Brain microvascular endothelial cell (primary cell): ENCODE results near the gene PFN1.

ENCODE experiments used
- DNase-seq: peaks from one replicate; pipeline ENCODE4 v3.0.0-alpha.2; 2020
- H3K27ac ChIP-seq: fragments of 250-450 bp; sonication (Bioruptor Pico); 2 replicates; pipeline ENCODE4 v1.5.1; 2020; ENCODE audit warnings: mild to moderate bottlenecking, moderate library complexity
- H3K27me3 ChIP-seq: fragments of 250-450 bp; sonication (Bioruptor Pico); replicated peaks from 2 replicates; pipeline ENCODE4 v1.5.1; 2020; ENCODE audit warnings: mild to moderate bottlenecking
- H3K36me3 ChIP-seq: fragments of 250-450 bp; sonication (Bioruptor Pico); replicated peaks from 2 replicates; pipeline ENCODE4 v1.5.1; 2020; ENCODE audit warnings: mild to moderate bottlenecking
- H3K4me3 ChIP-seq: 2 replicates; pipeline ENCODE4 v1.5.1; 2011; ENCODE audit warnings: low read depth, mild to moderate bottlenecking, control low read depth, low read length, moderate library complexity
- in situ Hi-C: cut with HindIII; loops from 2 replicates; pipeline ENCODE4 v1.10.0; 2017; ENCODE audit warnings: low sequenced_read_pairs, low pct_ligation_motif_present
- TF ChIP-seq, protein P1 (sequence below): IDR thresholded peaks from 2 replicates; pipeline ENCODE4 v1.5.1; 2011; ENCODE audit warnings: low read depth, mild to moderate bottlenecking, moderate library complexity, low read length, control low read depth, inconsistent platforms; ENCODE audit errors: missing control alignments

PFN1 gene

DNA sequence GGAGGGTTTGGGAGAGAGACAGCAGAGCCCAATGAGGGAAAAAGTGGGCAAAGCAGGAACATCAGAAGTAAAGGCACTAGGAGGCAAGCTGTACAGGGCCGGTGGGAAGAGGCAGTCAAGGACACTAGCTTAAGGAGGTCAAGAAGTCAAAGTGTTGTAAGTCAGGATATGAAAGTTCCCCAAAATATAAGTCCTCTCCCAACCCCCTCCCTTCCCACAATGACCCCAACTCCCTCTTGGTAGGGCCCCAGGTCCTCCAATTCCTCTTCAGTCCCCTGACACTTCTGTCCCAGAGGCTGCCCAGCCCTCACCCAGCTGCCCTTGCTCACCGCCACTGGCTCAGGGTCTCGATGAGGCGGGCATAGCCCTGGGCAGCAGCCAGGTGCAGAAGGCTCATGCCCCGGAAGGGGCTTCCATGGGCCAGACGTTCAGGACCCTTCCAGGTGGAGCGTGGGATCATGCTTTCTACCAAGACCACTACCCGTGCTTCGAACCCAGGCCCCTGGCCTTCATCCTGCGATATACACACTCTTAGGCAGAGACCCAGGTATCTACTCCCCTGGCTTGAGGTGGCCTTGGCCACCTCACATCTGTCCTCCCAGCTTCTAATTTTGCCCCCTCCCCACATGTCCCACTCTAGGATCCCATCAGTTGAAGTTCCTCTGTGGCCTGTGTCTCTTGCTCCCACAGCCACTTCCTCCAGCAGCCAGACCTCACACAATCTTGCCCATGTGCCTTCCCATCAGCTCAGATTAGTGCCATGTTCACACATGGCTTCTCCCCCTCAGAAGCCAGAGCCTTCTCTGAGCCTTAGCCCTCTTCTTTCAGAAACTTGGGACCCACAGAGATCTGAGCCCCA lies 25.2 kb upstream of the PFN1 start:
- Histone ChIP-seq H3K36me3 (peaks cover 47% of the 10 kb centered on the region), H3K4me3 (no peak overlapping the region), H3K27me3 (no peaks in the 10 kb centered on the region), H3K27ac (no peak overlapping the region)
- no peak for DNase-seq
- TF ChIP-seq, protein P1, sequence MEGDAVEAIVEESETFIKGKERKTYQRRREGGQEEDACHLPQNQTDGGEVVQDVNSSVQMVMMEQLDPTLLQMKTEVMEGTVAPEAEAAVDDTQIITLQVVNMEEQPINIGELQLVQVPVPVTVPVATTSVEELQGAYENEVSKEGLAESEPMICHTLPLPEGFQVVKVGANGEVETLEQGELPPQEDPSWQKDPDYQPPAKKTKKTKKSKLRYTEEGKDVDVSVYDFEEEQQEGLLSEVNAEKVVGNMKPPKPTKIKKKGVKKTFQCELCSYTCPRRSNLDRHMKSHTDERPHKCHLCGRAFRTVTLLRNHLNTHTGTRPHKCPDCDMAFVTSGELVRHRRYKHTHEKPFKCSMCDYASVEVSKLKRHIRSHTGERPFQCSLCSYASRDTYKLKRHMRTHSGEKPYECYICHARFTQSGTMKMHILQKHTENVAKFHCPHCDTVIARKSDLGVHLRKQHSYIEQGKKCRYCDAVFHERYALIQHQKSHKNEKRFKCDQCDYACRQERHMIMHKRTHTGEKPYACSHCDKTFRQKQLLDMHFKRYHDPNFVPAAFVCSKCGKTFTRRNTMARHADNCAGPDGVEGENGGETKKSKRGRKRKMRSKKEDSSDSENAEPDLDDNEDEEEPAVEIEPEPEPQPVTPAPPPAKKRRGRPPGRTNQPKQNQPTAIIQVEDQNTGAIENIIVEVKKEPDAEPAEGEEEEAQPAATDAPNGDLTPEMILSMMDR, result no peak
- in situ Hi-C loops, result no loop called here

DNA sequence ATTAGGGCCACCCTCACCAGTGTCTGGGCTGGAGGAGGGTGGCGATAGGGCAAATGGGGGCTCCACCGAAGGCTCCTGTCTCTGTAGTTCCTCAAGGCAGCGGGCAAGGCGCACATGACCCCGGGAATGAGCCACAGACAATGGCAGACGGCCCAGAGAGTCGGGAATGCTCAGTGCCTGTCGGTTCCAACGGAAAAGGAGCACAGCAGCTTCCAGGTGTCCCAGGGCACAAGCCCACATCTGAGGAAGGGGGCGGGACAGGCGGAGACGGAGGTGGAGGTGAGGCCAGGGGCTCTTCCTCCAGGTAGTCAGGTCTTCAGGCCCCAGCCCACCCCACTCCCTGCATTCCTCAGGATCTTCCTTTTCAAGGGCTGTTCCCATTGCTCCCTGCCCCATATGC lies 24.4 kb upstream of the PFN1 start:
- TF ChIP-seq, protein P1, result no peak
- no peak overlapping the region for H3K4me3 ChIP-seq
- H3K27ac ChIP-seq, result no peak overlapping the region
- in situ Hi-C loops, result no loop called here
- H3K27me3 ChIP-seq, result no peaks in the 10 kb centered on the region
- peaks cover 41% of the 10 kb centered on the region for H3K36me3 ChIP-seq
- DNase-seq, result no peak

DNA sequence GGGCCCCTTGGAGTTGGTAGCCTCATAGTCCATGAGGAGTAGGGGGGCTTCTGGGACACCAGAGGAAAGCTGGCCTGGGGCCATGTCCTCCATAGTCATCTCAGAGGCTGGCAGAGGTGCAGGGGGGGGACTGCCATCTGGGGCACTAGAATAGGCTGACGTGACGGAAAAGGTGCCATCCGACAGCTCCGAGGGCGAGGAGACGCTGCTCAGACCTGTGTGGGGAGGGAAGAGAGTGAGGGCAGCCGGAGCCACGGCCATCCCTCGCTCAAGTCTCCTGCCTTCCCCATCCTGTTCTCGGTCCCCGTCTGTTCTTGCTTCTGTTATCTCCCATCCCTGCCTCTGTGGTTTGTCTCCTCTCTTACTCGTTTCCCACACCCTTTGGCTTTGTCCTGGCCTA lies 24.0 kb upstream of the PFN1 start:
- TF ChIP-seq, protein P1, result no peak
- no peak for DNase-seq
- no peaks in the 10 kb centered on the region for H3K27me3 ChIP-seq
- H3K36me3 ChIP-seq, result peaks cover 37% of the 10 kb centered on the region
- in situ Hi-C loops, result no loop called here
- H3K27ac ChIP-seq, result no peak overlapping the region
- no peak overlapping the region for H3K4me3 ChIP-seq

DNA sequence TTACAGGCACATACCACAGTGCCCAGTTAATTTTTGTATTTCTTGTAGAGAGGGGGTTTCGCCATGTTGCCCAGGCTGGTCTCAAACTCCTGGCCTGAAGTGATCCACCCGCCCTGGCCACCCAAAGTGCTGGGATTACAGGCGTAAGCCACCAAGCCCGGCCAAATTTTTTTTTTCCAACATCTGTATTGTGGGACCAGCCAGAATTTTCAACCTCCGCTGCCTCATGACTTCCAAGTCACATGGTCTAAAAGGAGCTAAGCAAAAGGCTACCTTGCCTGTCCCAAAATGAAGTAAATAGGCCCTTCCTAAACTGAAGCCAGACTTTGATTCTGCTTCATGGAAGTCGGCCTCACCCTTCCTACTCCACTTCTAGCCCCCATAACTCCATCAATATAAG lies 23.5 kb upstream of the PFN1 start:
- TF ChIP-seq, protein P1, result no peak
- in situ Hi-C loops, result no loop called here
- no peaks in the 10 kb centered on the region for H3K27me3 ChIP-seq
- H3K27ac ChIP-seq, result no peak overlapping the region
- H3K36me3 ChIP-seq, result peaks cover 32% of the 10 kb centered on the region
- no peak overlapping the region for H3K4me3 ChIP-seq
- DNase-seq, result no peak

DNA sequence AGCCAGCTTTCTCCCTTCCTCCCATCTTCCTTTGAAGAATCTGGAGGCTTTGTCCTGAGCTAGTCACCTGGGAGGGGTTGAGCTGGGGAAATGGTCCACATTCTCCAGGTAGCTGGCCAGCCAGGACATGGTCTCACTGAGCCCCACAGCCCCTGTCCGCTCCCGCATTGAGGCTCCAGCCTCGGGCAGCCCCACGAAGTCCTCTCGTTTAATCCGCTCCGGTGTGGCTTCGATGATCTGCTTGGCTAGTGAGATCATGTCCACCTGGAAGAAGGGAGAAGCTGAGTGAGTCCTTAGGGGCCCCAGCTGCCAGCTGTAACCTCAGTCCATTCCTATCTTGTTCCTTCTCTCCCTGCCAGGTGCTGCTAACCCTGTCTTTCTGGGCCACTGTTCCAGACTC lies 21.9 kb upstream of the PFN1 start:
- in situ Hi-C loops, result no loop called here
- H3K27ac ChIP-seq, result no peak overlapping the region
- H3K4me3 ChIP-seq, result no peak overlapping the region
- no peaks in the 10 kb centered on the region for H3K27me3 ChIP-seq
- H3K36me3 ChIP-seq, result peaks cover 32% of the 10 kb centered on the region
- TF ChIP-seq, protein P1, result no peak
- DNase-seq, result no peak
